KMS-11 (cell line): ENCODE results near the gene KDM6B.

ENCODE experiments used
- H2AFZ ChIP-seq: fragments of 200-600 bp; sonication (generic); 2 replicates; pipeline ENCODE4 v1.6.1; 2016; ENCODE audit warnings: antibody characterized with exemption, mixed run types, low read depth
- H3K27ac ChIP-seq: fragments of 200-600 bp; sonication (generic); 2 replicates; pipeline ENCODE4 v1.6.1; 2016; ENCODE audit warnings: mild to moderate bottlenecking, mixed run types
- H3K27me3 ChIP-seq: fragments of 200-600 bp; sonication (generic); 2 replicates; pipeline ENCODE4 v1.6.1; 2017; ENCODE audit warnings: mild to moderate bottlenecking, low read depth, mixed run types, moderate library complexity; ENCODE audit not compliant: insufficient read depth
- H3K36me3 ChIP-seq: fragments of 200-600 bp; sonication (generic); 2 replicates; pipeline ENCODE4 v1.6.1; 2017; ENCODE audit warnings: mild to moderate bottlenecking, mixed run types; ENCODE audit not compliant: insufficient read depth
- H3K4me1 ChIP-seq: fragments of 200-600 bp; sonication (generic); 2 replicates; pipeline ENCODE4 v1.6.1; 2016; ENCODE audit warnings: mild to moderate bottlenecking, low read depth, mixed run types; ENCODE audit not compliant: poor library complexity, severe bottlenecking
- H3K4me2 ChIP-seq: fragments of 200-600 bp; sonication (generic); 2 replicates; pipeline ENCODE4 v1.7.0; 2016; ENCODE audit warnings: mild to moderate bottlenecking, mixed run types
- H3K4me3 ChIP-seq: fragments of 200-600 bp; sonication (generic); IDR thresholded peaks from 2 replicates; pipeline ENCODE4 v1.6.1; 2017; ENCODE audit warnings: low read depth, low read length, mixed read lengths; ENCODE audit not compliant: insufficient read depth
- H3K79me2 ChIP-seq: fragments of 200-600 bp; sonication (generic); 2 replicates; pipeline ENCODE4 v1.6.1; 2016; ENCODE audit warnings: low read depth, mixed run types; ENCODE audit not compliant: insufficient read depth
- H3K9ac ChIP-seq: fragments of 200-600 bp; sonication (generic); 2 replicates; pipeline ENCODE4 v1.6.1; 2016; ENCODE audit warnings: mild to moderate bottlenecking, mixed run types
- H4K20me1 ChIP-seq: fragments of 200-600 bp; sonication (generic); 2 replicates; pipeline ENCODE4 v1.6.1; 2016; ENCODE audit warnings: mild to moderate bottlenecking, mixed run types; ENCODE audit not compliant: insufficient read depth
- CTCF ChIP-seq: fragments of 200-600 bp; sonication (generic); conservative IDR thresholded peaks from 2 replicates; pipeline ENCODE4 v1.6.1; 2017; ENCODE audit warnings: low read depth, mild to moderate bottlenecking, antibody characterized with exemption, low read length, moderate library complexity, mixed read lengths

The KDM6B gene

GRCh38 chr17:7818026-7818425, 16.0 kb upstream of the KDM6B start:
- H4K20me1 ChIP-seq: no peaks in the 10 kb centered on the region
- no peaks in the 10 kb centered on the region for H3K36me3 ChIP-seq
- H3K9ac ChIP-seq: no peak overlapping the region
- no peak overlapping the region for H3K4me2 ChIP-seq
- H3K4me3 ChIP-seq: no peak overlapping the region
- H3K27me3 ChIP-seq: no peaks in the 10 kb centered on the region
- H3K79me2 ChIP-seq: no peaks in the 10 kb centered on the region
- no peak for TF ChIP-seq CTCF
- H3K27ac ChIP-seq: no peak overlapping the region
- H3K4me1 ChIP-seq: no peaks in the 10 kb centered on the region
- H2AFZ ChIP-seq: no peak overlapping the region

- Histone ChIP-seq H3K36me3 (no peaks in the 10 kb centered on the region), H4K20me1 (no peaks in the 10 kb centered on the region), H3K4me1 (no peaks in the 10 kb centered on the region), H3K27ac (no peak overlapping the region), H2AFZ (no peak overlapping the region), H3K79me2 (no peaks in the 10 kb centered on the region), H3K27me3 (no peaks in the 10 kb centered on the region), H3K4me3 (no peak overlapping the region), H3K4me2 (no peak overlapping the region), H3K9ac (no peak overlapping the region)
- no peak for TF ChIP-seq CTCF
Measured at GRCh38 chr17:7818746-7819645, 15.0 kb upstream of the KDM6B start.

DNA sequence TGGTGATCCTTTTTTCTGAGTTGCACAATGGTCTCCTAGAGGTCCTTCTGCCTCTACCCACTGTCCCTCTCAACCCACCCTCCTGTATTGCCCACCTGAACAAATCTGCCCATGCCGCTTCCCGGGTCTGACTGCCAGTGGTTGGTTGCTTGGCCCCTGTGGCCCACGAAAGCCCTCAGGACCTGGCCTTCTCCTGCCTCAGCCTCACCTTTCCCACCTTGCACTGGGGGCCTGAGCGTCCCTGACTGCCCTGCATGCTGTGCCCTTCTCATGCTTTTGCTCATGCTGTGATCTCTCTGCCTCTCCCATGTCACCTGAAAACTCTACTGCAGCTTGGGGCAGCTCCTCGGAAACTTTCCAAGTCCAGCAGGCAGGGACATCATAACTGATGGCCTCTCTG, 13.8 kb upstream of the KDM6B start:
- H3K4me1 ChIP-seq: no peaks in the 10 kb centered on the region
- H3K4me2 ChIP-seq: no peak overlapping the region
- no peaks in the 10 kb centered on the region for H3K27me3 ChIP-seq
- no peaks in the 10 kb centered on the region for H3K79me2 ChIP-seq
- no peak overlapping the region for H3K27ac ChIP-seq
- H4K20me1 ChIP-seq: no peaks in the 10 kb centered on the region
- H3K36me3 ChIP-seq: no peaks in the 10 kb centered on the region
- no peak overlapping the region for H3K4me3 ChIP-seq
- H3K9ac ChIP-seq: no peak overlapping the region
- TF ChIP-seq CTCF: no peak
- no peak overlapping the region for H2AFZ ChIP-seq

GRCh38 chr17:7822126-7822525, 11.9 kb upstream of the KDM6B start:
- Histone ChIP-seq H3K27ac (no peak overlapping the region), H3K4me3 (no peak overlapping the region), H3K4me1 (no peaks in the 10 kb centered on the region), H2AFZ (no peak overlapping the region), H3K4me2 (no peak overlapping the region), H3K36me3 (no peaks in the 10 kb centered on the region), H3K9ac (no peak overlapping the region), H3K79me2 (no peaks in the 10 kb centered on the region), H3K27me3 (no peaks in the 10 kb centered on the region), H4K20me1 (no peaks in the 10 kb centered on the region)
- no peak for TF ChIP-seq CTCF
